ENCODE measurements around the gene ARRB1. TPM values are rescaled to one million over a fixed set of nuclear protein-coding genes. Genes with fewer than 3 reads are reported as not detected.

ARRB1 gene
- total RNA-seq, 1 experiment from 2014 or later: 90.1 TPM

DNA sequence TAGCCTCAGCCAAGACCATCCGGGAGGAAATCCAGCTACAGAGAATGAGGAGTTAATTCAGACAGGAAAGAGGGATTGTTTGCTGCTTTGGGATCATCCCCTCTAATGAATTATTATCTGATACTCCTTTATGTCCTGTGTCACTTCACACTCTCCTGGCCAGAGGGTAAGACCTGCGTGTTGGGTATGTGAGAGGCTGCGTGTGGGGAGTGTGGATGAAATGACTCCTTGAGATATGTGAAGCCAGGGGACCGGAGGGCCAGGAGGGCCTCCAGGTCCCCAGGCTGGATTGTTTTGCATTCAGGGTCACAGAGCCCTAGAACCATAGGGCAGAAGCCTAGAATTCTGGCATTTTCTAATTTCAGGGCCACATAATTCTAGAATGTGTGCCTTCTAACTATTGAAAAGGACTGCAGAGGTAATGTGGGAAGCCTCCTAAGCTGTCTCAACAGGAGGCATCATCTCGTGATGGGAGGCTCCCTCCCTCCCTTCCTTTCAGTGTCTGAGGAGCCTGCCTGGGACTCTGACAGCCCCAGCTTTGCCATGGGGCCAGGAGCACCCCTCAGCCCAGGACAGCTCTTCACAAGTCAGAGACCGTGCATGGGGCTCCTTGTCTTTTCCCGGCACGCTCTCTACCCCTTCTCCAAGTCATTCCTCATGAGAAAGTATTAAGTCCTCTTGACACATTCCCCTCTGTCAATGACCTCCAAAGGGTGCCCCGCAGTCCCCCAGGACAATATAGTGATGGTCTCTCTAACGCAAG, 107.2 kb downstream of the ARRB1 start:
- ChIA-PET CTCF (interaction anchor here (0.7 to 6.9 kb wide), 9 partner anchors 11 to 104 kb away, joined by 3 to 111 read pairs (median 5); no protein-coding TSS in a partner anchor), POLR2A (no interaction called here)
- H3K4me1 Mint-ChIP-seq: peaks cover 12% of the 10 kb centered on the region
- H3K36me3 Mint-ChIP-seq: no peaks in the 10 kb centered on the region
- H3K4me3 Mint-ChIP-seq: no peak overlapping the region
- H3K9me3 Mint-ChIP-seq: no peaks in the 10 kb centered on the region
- ATAC-seq: no peak
- H3K27ac Mint-ChIP-seq: no peak overlapping the region
- TF ChIP-seq, protein P1, sequence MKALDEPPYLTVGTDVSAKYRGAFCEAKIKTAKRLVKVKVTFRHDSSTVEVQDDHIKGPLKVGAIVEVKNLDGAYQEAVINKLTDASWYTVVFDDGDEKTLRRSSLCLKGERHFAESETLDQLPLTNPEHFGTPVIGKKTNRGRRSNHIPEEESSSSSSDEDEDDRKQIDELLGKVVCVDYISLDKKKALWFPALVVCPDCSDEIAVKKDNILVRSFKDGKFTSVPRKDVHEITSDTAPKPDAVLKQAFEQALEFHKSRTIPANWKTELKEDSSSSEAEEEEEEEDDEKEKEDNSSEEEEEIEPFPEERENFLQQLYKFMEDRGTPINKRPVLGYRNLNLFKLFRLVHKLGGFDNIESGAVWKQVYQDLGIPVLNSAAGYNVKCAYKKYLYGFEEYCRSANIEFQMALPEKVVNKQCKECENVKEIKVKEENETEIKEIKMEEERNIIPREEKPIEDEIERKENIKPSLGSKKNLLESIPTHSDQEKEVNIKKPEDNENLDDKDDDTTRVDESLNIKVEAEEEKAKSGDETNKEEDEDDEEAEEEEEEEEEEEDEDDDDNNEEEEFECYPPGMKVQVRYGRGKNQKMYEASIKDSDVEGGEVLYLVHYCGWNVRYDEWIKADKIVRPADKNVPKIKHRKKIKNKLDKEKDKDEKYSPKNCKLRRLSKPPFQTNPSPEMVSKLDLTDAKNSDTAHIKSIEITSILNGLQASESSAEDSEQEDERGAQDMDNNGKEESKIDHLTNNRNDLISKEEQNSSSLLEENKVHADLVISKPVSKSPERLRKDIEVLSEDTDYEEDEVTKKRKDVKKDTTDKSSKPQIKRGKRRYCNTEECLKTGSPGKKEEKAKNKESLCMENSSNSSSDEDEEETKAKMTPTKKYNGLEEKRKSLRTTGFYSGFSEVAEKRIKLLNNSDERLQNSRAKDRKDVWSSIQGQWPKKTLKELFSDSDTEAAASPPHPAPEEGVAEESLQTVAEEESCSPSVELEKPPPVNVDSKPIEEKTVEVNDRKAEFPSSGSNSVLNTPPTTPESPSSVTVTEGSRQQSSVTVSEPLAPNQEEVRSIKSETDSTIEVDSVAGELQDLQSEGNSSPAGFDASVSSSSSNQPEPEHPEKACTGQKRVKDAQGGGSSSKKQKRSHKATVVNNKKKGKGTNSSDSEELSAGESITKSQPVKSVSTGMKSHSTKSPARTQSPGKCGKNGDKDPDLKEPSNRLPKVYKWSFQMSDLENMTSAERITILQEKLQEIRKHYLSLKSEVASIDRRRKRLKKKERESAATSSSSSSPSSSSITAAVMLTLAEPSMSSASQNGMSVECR (CRISPR knock-in tag; IDR thresholded peaks at IDR 0.05; ENCODE audit: borderline replicate concordance): no peak
- TF ChIP-seq, protein P2, sequence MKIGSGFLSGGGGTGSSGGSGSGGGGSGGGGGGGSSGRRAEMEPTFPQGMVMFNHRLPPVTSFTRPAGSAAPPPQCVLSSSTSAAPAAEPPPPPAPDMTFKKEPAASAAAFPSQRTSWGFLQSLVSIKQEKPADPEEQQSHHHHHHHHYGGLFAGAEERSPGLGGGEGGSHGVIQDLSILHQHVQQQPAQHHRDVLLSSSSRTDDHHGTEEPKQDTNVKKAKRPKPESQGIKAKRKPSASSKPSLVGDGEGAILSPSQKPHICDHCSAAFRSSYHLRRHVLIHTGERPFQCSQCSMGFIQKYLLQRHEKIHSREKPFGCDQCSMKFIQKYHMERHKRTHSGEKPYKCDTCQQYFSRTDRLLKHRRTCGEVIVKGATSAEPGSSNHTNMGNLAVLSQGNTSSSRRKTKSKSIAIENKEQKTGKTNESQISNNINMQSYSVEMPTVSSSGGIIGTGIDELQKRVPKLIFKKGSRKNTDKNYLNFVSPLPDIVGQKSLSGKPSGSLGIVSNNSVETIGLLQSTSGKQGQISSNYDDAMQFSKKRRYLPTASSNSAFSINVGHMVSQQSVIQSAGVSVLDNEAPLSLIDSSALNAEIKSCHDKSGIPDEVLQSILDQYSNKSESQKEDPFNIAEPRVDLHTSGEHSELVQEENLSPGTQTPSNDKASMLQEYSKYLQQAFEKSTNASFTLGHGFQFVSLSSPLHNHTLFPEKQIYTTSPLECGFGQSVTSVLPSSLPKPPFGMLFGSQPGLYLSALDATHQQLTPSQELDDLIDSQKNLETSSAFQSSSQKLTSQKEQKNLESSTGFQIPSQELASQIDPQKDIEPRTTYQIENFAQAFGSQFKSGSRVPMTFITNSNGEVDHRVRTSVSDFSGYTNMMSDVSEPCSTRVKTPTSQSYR (CRISPR knock-in tag; IDR thresholded peaks at IDR 0.05): no peak
- H3K27me3 Mint-ChIP-seq (ENCODE audit: low read depth): peaks cover 62% of the 10 kb centered on the region
- DNase-seq (ENCODE audit: low spot score): no peak

DNA sequence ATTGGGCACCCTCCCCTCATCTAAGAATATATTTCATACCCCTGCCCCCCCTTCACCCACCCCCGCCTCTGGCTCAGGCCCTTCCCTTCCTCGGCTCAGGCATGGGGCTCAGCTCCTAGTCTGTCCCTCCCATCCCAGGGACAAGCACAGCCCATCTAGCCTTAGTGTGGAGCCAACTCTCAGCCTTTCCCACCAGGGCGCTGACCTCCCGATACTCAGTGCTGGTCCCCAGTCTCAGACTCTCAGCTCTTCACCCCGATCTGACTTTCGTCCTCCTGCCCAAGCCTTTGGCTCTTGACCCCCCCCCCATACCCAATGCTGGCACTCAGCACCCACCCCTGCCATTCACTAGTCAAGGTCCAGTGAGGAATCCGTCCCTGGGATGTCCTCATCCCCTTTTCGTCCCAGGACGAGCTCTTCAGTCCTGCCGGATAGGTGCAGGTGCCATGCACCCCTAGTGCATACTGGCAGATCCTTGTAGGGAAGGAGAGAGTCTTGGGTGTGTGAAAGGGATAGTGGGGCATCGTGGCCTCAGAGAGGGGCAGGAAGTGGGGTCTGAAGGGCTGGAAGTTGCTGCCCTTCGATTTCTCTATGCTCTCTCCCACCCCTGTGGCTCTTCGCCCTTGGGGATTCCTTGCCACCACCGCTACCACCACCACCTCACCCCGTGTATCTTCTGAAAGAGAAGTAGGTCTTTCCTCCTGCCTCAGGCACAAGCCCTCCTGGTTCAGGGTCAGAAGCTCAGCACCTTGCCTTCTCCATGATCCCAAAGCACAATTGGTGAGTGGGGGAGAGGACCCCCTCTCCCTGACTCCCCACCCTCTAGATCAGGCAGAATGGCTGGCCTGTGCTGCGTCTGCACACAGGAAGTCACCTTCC, 108.5 kb downstream of the ARRB1 start:
- Mint-ChIP-seq H3K4me1 (peaks cover 15% of the 10 kb centered on the region), H3K4me3 (peak overlapping the region; percentile 74), H3K9me3 (no peaks in the 10 kb centered on the region), H3K27me3 (ENCODE audit: low read depth) (peaks cover 64% of the 10 kb centered on the region), H3K36me3 (no peaks in the 10 kb centered on the region), H3K27ac (no peak overlapping the region)
- DNase-seq (ENCODE audit: low spot score) (peak; percentile 14), ATAC-seq (no peak)
- POLR2A ChIA-PET: no interaction called here
- CTCF ChIA-PET: interaction anchor here (0.7 to 7.6 kb wide), 32 partner anchors 7 to 313 kb away, joined by 3 to 191 read pairs (median 6); partner anchors contain the start of gene NEU3
- TF ChIP-seq ZNF232 (CRISPR knock-in tag; IDR thresholded peaks at IDR 0.05) (no peak), ATF1 (CRISPR knock-in tag; IDR thresholded peaks at IDR 0.05) (no peak), RELA (CRISPR knock-in tag; IDR thresholded peaks at IDR 0.05; ENCODE audit: borderline replicate concordance) (no peak), JUN (CRISPR knock-in tag; IDR thresholded peaks at IDR 0.05) (no peak), NR1H2 (CRISPR knock-in tag; IDR thresholded peaks at IDR 0.05) (no peak), NR2C2 (CRISPR knock-in tag; IDR thresholded peaks at IDR 0.05) (no peak), FOXJ3 (CRISPR knock-in tag; IDR thresholded peaks at IDR 0.05; ENCODE audit: borderline replicate concordance) (no peak), OVOL2 (CRISPR knock-in tag; IDR thresholded peaks at IDR 0.05; ENCODE audit: borderline replicate concordance) (no peak), RORB (CRISPR knock-in tag; IDR thresholded peaks at IDR 0.05) (no peak)
- TF ChIP-seq, protein P3, sequence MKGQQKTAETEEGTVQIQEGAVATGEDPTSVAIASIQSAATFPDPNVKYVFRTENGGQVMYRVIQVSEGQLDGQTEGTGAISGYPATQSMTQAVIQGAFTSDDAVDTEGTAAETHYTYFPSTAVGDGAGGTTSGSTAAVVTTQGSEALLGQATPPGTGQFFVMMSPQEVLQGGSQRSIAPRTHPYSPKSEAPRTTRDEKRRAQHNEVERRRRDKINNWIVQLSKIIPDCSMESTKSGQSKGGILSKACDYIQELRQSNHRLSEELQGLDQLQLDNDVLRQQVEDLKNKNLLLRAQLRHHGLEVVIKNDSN (CRISPR knock-in tag; IDR thresholded peaks at IDR 0.05): no peak
- TF ChIP-seq, protein P4, sequence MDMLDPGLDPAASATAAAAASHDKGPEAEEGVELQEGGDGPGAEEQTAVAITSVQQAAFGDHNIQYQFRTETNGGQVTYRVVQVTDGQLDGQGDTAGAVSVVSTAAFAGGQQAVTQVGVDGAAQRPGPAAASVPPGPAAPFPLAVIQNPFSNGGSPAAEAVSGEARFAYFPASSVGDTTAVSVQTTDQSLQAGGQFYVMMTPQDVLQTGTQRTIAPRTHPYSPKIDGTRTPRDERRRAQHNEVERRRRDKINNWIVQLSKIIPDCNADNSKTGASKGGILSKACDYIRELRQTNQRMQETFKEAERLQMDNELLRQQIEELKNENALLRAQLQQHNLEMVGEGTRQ (CRISPR knock-in tag; IDR thresholded peaks at IDR 0.05): no peak
- TF ChIP-seq, protein P5, sequence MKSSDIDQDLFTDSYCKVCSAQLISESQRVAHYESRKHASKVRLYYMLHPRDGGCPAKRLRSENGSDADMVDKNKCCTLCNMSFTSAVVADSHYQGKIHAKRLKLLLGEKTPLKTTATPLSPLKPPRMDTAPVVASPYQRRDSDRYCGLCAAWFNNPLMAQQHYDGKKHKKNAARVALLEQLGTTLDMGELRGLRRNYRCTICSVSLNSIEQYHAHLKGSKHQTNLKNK (CRISPR knock-in tag; IDR thresholded peaks at IDR 0.05): no peak
- TF ChIP-seq, protein P6, sequence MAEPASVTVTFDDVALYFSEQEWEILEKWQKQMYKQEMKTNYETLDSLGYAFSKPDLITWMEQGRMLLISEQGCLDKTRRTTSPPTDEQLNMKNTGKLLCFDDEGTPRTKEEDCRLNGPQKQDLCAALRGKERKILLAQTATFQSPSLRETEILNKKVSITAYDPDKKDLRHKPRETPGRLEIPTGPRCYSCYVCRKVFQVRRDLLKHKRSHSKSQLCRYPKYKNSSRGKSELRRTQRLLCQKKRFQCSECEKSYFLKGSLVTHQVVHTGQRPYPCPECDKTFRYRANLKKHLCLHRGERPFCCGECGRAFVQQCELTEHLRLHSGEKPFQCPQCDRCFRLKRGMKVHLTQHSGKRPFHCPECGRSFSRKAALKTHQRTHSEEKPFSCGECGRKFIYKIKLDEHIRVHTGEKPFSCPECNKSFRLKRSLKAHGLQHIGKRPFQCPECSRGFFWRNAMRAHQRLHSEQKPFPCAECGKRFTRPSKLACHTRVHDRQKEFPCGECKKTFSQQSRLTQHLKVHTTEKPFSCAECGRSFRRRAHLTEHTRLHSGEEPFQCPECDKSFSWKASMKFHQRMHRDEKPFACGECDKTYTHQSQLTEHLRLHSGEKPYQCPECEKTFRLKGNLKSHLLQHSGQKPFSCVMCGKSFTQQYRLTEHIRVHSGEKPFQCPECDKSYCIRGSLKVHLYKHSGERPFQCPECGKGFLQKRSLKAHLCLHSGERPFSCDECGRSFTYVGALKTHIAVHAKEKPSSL (CRISPR knock-in tag; conservative IDR thresholded peaks at IDR 0.05): no peak
